GM21423 (cell line): ENCODE results near the gene MAGEC3.
"Not testable (repeated sequence)": the region's sequence is repeated elsewhere in the genome, so short reads cannot be mapped to it uniquely, and the experiment has no call there.

Experiments
- ATAC-seq: cut with Tn5 transposase; IDR thresholded peaks from one replicate; pipeline ENCODE4 v1.9.1; 2021; ENCODE audit warnings: mild to moderate bottlenecking, moderate library complexity; ENCODE audit not compliant: unreplicated experiment

MAGEC3 gene, protein sequence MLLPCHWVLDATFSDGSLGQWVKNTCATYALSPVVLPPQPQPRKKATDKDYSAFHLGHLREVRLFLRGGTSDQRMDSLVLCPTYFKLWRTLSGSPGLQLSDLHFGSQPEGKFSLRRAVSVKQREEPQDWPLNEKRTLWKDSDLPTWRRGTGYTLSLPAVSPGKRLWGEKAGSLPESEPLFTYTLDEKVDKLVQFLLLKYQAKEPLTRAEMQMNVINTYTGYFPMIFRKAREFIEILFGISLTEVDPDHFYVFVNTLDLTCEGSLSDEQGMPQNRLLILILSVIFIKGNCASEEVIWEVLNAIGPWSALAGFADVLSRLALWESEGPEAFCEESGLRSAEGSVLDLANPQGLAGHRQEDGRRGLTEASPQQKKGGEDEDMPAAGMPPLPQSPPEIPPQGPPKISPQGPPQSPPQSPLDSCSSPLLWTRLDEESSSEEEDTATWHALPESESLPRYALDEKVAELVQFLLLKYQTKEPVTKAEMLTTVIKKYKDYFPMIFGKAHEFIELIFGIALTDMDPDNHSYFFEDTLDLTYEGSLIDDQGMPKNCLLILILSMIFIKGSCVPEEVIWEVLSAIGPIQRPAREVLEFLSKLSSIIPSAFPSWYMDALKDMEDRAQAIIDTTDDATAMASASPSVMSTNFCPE

DNA sequence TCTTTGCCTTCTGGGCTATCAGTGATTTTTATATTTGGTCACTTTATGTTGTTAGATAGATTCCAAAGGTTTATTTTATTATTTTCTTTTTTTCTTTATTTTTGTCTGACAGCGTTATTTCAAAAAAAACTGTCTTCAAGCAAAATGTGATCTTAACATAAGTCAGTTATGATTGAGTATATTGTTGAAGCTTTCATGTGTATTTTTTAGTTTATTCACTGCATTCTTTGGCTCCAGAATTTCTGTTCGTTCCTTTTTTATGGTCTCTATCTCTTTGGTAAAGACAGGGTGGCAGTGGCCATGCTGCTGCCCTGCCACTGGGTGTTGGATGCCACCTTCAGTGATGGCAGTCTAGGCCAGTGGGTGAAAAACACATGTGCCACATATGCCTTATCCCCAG, at the start of gene MAGEC3:
MAGEC3 (plus strand) TSS at position 301 of the 400 bp plus-strand sequence; CDS start at position 301, 0 bp downstream.
- no peak for ATAC-seq

- no peak for ATAC-seq
These were observed 46.3 kb upstream of the MAGEC3 start for GRCh38 chrX:141791856-141792255.

DNA sequence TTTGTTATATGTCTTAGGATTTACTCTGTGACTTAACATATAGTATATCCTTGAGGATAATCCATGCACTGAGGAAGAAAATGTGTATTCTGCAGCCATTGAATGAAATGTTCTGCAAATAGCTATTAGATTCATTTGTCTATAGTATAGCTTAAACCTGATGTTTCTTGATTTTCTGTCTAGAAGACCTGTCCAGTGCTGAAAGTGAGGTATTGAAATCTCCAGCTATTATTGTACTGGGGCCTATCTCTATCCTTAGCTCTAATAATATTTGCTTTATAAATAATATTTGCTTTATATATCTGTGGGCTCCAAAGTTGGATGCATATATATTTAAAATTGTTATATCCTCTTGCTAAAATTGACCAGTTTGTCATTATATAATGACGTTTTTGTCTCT, 26.7 kb upstream of the MAGEC3 start:
- no peak for ATAC-seq

DNA sequence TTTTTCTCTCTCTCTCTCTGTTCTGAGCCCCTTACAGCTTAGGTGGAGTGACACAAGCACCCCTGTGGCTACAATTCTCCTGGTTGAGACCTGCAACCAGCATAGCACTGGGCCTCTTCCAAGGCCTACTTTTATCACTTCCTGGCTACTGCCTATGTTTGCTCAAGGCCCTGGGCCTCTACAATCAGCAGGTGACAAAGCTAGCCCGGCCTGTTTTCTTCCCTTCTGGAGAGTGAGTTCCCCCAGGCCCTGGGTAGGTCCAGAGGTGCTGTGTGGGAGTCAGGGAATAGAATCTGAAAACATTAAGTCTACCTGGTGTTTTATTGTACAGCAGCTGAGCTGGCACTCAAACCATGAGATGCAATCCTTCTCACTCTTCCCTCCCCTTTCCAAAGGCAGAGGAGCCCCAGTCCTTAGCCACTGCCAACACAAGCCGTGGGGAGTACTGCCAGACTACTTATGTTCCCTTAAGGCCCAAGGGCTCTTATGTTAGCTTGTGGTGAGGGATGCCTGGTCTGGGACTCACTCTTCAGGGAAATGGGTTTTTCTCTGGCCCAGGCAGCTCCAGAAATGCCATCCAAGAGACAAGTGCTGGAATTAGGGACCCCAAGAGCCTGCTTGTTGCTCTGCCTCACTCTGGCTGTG, 23.8 kb upstream of the MAGEC3 start:
- ATAC-seq = no peak

DNA sequence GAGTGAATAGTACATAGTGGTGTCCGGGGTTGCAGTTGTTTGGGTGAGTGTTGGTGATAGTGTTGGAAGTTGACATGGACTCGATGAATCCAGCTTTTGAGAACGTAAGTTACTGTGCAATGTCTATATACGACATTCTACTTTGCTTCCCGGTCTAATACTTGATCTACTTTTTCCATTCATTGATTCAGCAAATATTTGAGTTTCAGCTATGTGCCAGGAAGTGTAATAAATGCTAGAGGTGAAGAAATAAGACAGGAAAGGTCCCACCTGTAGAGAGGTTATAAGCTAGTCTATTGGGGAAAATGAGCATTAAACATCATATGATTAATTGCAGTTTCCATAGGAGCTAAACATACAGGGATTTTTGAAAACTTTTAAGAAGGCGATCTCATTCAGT, 22.2 kb upstream of the MAGEC3 start:
- ATAC-seq = no peak

DNA sequence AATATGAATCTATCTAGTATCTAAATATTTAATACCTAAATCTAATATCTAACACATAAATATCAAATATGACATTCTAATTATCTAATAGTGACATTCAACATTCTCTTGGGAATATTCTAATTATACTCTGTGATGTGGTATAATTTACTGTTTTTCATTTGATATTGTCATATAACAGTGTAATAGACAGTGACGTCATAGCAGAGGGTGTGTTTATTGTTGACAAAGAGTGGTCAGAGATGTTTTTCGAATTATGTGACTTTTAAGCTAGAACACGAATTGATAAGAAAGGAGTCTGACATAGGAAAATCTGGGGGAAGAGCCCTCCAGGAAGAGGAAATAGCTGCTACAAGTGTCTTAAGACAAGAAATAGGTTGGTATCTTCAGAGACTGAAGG, 5.9 kb upstream of the MAGEC3 start:
- ATAC-seq = no peak

DNA sequence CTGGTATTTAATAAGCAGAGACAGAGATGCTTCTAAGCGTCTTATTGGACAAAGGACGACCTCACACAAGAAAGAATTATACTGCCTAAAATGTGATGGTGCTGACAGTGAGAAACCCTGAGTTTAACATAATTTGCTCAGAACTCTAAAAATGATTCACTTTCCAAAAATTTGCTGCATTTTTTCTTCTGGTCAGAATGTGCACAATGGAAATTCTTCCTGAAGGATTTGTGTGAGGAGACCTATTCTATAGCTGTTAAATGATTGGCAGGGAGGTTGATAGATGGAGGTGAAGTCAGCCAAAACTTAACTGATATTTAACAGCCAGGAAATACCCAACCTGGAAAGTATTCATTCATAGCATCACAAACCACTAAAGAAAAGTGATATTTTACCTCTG, 1.7 kb downstream of the MAGEC3 start:
- no peak for ATAC-seq

- ATAC-seq = no peak
These were observed 19.4 kb downstream of the MAGEC3 start for GRCh38 chrX:141857479-141857878.

DNA sequence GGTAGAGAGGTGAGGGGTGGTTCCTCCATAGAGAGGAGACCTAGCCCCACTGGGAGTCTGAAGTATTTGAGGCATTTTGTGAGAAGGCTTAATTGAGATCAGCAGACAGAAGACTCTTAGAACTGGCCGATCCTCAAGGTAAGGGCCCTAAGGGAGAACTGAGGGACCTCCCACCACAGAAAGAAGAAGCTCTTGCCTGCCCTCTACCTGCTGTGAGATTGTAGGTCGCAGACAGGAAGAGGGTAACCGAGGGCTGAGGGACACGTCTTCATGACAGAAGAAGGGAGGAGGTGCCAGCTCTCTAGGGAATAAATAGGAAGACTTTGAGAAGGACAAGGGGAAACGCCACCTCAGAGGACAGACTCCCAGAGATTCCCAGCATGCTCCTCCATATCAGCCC, 41.5 kb downstream of the MAGEC3 start:
- ATAC-seq = no peak

- ATAC-seq = not testable (repeated sequence)
These were observed 50.7 kb downstream of the MAGEC3 start for GRCh38 chrX:141888811-141889210.

GRCh38 chrX:141894733-141895132, 56.6 kb downstream of the MAGEC3 start:
- ATAC-seq = no peak

DNA sequence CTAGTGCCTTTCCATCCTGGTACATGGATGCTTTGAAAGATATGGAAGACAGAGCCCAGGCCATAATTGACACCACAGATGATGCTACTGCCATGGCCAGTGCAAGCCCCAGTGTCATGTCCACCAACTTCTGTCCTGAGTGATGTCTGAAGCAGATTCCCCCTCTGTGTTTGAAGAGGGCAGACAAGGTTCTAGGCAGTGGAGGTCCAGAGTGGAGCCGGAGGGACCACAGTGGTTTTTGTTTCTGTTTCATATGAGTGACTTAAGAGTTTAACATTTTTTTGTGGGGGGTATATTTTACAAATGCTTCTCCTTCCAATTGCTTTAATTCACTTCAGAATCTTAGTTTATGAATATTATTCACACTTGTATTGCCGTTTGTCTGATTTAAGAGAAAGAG, 59.6 kb downstream of the MAGEC3 start:
- no peak for ATAC-seq

DNA sequence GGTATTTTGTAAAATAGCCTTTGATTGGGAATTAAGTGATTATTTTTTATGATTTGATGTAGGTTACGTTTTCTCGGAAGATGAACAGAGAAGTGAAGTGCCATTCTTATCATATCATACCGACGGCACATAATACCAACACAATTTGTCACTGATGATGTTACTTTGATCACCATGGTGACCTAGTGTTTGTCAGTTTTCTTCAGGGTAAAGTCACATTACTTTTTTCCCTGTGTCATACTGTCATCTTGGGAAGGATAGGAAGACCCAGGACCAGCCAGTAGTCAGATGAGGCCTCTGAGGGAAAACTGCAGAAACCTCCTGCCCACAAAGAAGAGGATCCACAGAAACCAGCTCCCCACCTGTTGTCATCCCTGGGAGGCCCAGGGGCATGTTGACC, 64.2 kb downstream of the MAGEC3 start:
- no peak for ATAC-seq

DNA sequence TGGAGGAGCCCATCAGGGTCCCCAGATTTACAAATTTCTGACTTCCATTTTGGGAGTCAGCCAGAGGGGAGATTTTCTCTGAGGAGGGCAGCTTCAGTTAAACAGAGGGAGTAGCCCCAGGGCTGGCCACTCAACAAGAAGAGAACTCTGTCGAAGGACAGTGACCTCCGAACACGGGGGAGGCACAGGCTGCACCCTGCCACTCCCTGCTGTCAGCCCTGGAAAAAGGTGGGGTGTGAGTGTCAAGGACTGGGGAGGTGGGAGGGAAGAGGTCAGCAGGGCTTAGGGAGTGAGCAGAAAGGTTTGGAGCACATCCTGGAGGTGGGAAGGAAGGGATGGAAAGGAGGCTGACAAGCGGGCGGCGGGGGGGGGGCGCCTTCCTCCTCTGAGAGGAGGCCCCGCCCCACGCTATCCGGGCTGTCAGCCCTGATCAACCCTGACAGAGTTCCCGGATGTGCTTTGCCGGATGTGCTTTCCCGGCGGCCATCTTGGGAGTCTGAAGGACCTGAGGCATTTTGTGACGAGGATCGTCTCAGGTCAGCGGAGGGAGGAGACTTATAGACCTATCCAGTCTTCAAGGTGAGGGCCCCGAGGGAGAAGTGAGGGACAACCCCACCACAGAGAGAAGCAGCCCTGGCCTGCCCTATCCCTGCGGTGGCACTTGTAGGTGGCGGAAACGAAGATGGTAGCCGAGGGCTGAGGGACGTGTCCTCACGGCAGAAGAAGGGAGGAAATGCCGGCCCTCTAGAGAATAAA, 65.5 kb downstream of the MAGEC3 start, which contains the start of gene MAGEC1:
MAGEC1 (plus strand) TSS at position 495 of the 756 bp plus-strand sequence. CDS start 1,179 bp downstream, outside the sequence.
- ATAC-seq = no peak

- ATAC-seq = no peak
These were observed 66.1 kb downstream of the MAGEC3 start for GRCh38 chrX:141904262-141904661.

- ATAC-seq = no peak
These were observed 79.7 kb downstream of the MAGEC3 start for GRCh38 chrX:141917801-141918200.

- ATAC-seq = no peak
These were observed 86.2 kb downstream of the MAGEC3 start for GRCh38 chrX:141924293-141924692.

DNA sequence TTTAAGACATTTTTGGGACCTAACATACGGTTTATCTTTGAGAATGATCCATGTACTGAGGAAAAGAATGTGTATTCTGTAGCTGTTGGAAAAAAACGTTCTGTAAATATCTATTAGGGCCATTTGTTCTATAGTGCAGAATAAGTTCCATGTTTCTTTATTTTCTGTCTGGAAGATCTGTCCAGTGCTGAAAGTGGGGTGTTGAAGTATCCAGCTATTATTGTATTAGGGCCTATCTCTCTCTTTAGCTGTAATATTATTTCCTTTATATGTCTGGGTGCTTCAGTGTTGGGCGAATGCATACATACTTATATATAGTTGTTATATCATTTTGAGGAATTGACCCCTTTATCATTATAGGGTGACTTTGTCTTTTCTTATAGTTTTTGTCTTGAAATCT, 90.3 kb downstream of the MAGEC3 start:
- ATAC-seq = no peak

- no peak for ATAC-seq
These were observed 96.0 kb downstream of the MAGEC3 start for GRCh38 chrX:141934059-141934641.

GRCh38 chrX:141935645-141936044, 97.5 kb downstream of the MAGEC3 start:
- ATAC-seq = no peak

- no peak for ATAC-seq
These were observed 98.0 kb downstream of the MAGEC3 start for GRCh38 chrX:141936080-141936479.
